K562 (cell line): ENCODE results near the gene PRICKLE3. TPM values are rescaled to one million over a fixed set of nuclear protein-coding genes. Genes with fewer than 3 reads are reported as not detected.

Experiments
- ATF1 ChIP-seq, 2 experiments: fragments of 450-650 bp in 1 of 2; IDR thresholded peaks; 2 replicates each; pipeline ENCODE4 v1.6.1; 2016; ENCODE audit warnings: missing compliant biosample characterization in 1 of 2, missing genetic modification characterization in 1 of 2
- DDX20 ChIP-seq: fragments of 450-650 bp; IDR thresholded peaks from 2 replicates; pipeline ENCODE4 v1.6.1; 2016; ENCODE audit warnings: missing genetic modification characterization, low read depth, mild to moderate bottlenecking, missing compliant biosample characterization, moderate library complexity
- HMGN3 ChIP-seq: IDR thresholded peaks from 2 replicates; pipeline ENCODE4 v1.6.1; 2011; ENCODE audit warnings: borderline replicate concordance, low read depth, mild to moderate bottlenecking, mixed read lengths, low read length; ENCODE audit not compliant: insufficient read length; ENCODE audit errors: extremely low read depth
- HOXB6 ChIP-seq: fragments of 250-450 bp; sonication (Bioruptor Pico); IDR thresholded peaks from 2 replicates; pipeline ENCODE4 v1.5.1; 2022; ENCODE audit warnings: mild to moderate bottlenecking, borderline replicate concordance
- MTA3 ChIP-seq: fragments of 450-650 bp; formaldehyde crosslinking; IDR thresholded peaks from 2 replicates; pipeline ENCODE4 v1.6.1; 2017; ENCODE audit warnings: mild to moderate bottlenecking, borderline replicate concordance
- NEUROD1 ChIP-seq: fragments of 150-350 bp; IDR thresholded peaks from 2 replicates; pipeline ENCODE4 v1.6.1; 2014; ENCODE audit warnings: borderline replicate concordance, low read length, low read depth; ENCODE audit not compliant: partially characterized antibody
- NFATC3 ChIP-seq: fragments of 450-650 bp; IDR thresholded peaks from 2 replicates; pipeline ENCODE4 v1.6.1; 2017; ENCODE audit warnings: mild to moderate bottlenecking
- NR1H2 ChIP-seq: sonication (generic); formaldehyde crosslinking; IDR thresholded peaks from 2 replicates; pipeline ENCODE4 v1.4.0; 2020; ENCODE audit warnings: mild to moderate bottlenecking, missing genetic modification reagents
- NR2C1 ChIP-seq, 2 experiments: fragments of 450-650 bp; IDR thresholded peaks; 2 replicates each; pipeline ENCODE4 v1.6.1; 2017; ENCODE audit warnings: mild to moderate bottlenecking in 2 of 2, antibody characterized with exemption in 1 of 2, inconsistent platforms in 1 of 2, missing compliant biosample characterization in 1 of 2, missing genetic modification characterization in 1 of 2
- PHTF2 ChIP-seq: fragments of 250-450 bp; sonication (Bioruptor Pico); IDR thresholded peaks from 2 replicates; pipeline ENCODE4 v1.5.0; 2021; ENCODE audit warnings: mild to moderate bottlenecking
- SIN3A ChIP-seq, 2 experiments: fragments of 150-350 bp in 1 of 2; IDR thresholded peaks; 2 replicates each; pipeline ENCODE4 v1.6.1; 2011 to 2016; ENCODE audit warnings: borderline replicate concordance in 2 of 2, low read depth in 2 of 2, low read length in 2 of 2, mild to moderate bottlenecking in 2 of 2, moderate library complexity in 2 of 2; ENCODE audit not compliant: control insufficient read depth in 1 of 2
- TARDBP ChIP-seq: fragments of 450-650 bp; IDR thresholded peaks from 2 replicates; pipeline ENCODE4 v1.6.1; 2016
- TCF3 ChIP-seq: sonication (generic); formaldehyde crosslinking; IDR thresholded peaks from 2 replicates; pipeline ENCODE4 v1.4.0; 2020; ENCODE audit warnings: mild to moderate bottlenecking, missing genetic modification reagents
- TGIF2 ChIP-seq: sonication (generic); formaldehyde crosslinking; IDR thresholded peaks from 2 replicates; pipeline ENCODE4 v1.8.1; 2022; ENCODE audit warnings: mild to moderate bottlenecking, missing genetic modification reagents, moderate library complexity
- ZBTB2 ChIP-seq: fragments of 450-650 bp; IDR thresholded peaks from 2 replicates; pipeline ENCODE4 v1.6.1; 2016; ENCODE audit warnings: antibody characterized with exemption
- ZNF134 ChIP-seq: fragments of 250-450 bp; sonication (Bioruptor Pico); conservative IDR thresholded peaks from 2 replicates; pipeline ENCODE4 v1.4.0; 2020
- ZNF274 ChIP-seq: IDR thresholded peaks from 2 replicates; pipeline ENCODE4 v1.6.1; 2011; ENCODE audit warnings: low read depth, mild to moderate bottlenecking, low read length, moderate library complexity, borderline replicate concordance
- ZNF436 ChIP-seq: fragments of 250-450, 450-650 bp; sonication (Bioruptor Pico); formaldehyde crosslinking; IDR thresholded peaks from 2 replicates; pipeline ENCODE4 v1.7.0; 2020; ENCODE audit warnings: mild to moderate bottlenecking
- ZNF507 ChIP-seq: conservative IDR thresholded peaks from 2 replicates; pipeline ENCODE4 v1.6.1; 2017; ENCODE audit warnings: missing genetic modification characterization, missing compliant biosample characterization
- ZNF586 ChIP-seq: fragments of 450-650 bp; formaldehyde crosslinking; conservative IDR thresholded peaks from 2 replicates; pipeline ENCODE4 v1.4.0; 2020; ENCODE audit warnings: mild to moderate bottlenecking, moderate library complexity
- polyA plus RNA-seq, 8 experiments: library from polyadenylated mRNA; depleted of rRNA in 4 of 8; stranded (reverse) in 5 of 8; unstranded in 3 of 8; fragments of >200 nt; fragmentation: Nextera tagmentation in 2 of 8; fragmentation: Illumina TruSeq in 1 of 8; extraction: Ambion mirVana in 2 of 8; extraction: Trizol in 1 of 8; gene quantifications; 2 replicates each; pipeline versions ENCODE4 v1.2.1 to v1.2.3, GENCODE V29; 2011 to 2014; ENCODE audit warnings: inconsistent platforms in 1 of 8, missing spikeins in 1 of 8
- total RNA-seq, 7 experiments: library from RNA; depleted of rRNA in 6 of 7; stranded (reverse); fragments of >200 nt in 6 of 7; fragmentation: Illumina TruSeq in 2 of 7; extraction: Trizol in 2 of 7; gene quantifications; 2 replicates each; pipeline versions ENCODE4 v1.2.1 to v1.2.3, GENCODE V29; 2011 to 2021; ENCODE audit warnings: low replicate concordance in 1 of 7
- TF ChIP-seq, protein P1 (sequence below): sonication (generic); formaldehyde crosslinking; IDR thresholded peaks from 2 replicates; pipeline ENCODE4 v1.8.0; 2022; ENCODE audit warnings: mild to moderate bottlenecking, missing genetic modification reagents

Gene PRICKLE3
- total and polyA plus RNA-seq, 9 of the 15 experiments (the other 6 are each of a cell fraction or from before 2014, with no cell fraction given): 1.1 to 44.3 (median 14.0) TPM

GRCh38 chrX:49166914-49167739 lies 19.0 kb downstream of the PRICKLE3 start (continued):
- TF ChIP-seq ZNF436 (CRISPR knock-in tag) (no peak), TGIF2 (CRISPR knock-in tag) (no peak), TARDBP (no peak; the same call in 1 of the 2 replicates), NR1H2 (CRISPR knock-in tag) (no peak), SIN3A (IDR thresholded peaks at IDR 0.05; ENCODE audit: borderline replicate concordance in 2 of 2, control insufficient read depth in 1 of 2, low read depth in 2 of 2, low read length in 2 of 2) (no peak), ZNF586 (CRISPR knock-in tag) (no peak), MTA3 (peak; percentile 60; the same call in 1 of the 2 replicates), ZBTB2 (peak; percentile 46; the same call in 1 of the 2 replicates), ATF1 (CRISPR knock-in tag; IDR thresholded peaks at IDR 0.05) (no peak), ATF1 (tag; IDR thresholded peaks at IDR 0.05) (peak; percentile 46; the same call in 1 of the 2 replicates), TCF3 (CRISPR knock-in tag) (peak; percentile 51), ZNF134 (CRISPR knock-in tag) (no peak), PHTF2 (CRISPR knock-in tag) (no peak), DDX20 (no peak), NEUROD1 (peak; percentile 82), ZNF274 (no peak), HOXB6 (CRISPR knock-in tag) (no peak), NR2C1 (IDR thresholded peaks at IDR 0.05) (no peak), NR2C1 (tag; IDR thresholded peaks at IDR 0.05) (0 out of 2 replicates have a peak, but pooled peaks have one; percentile 22), NFATC3 (no peak), ZNF507 (tag) (no peak), HMGN3 (peak; percentile 61)
- TF ChIP-seq, protein P1, sequence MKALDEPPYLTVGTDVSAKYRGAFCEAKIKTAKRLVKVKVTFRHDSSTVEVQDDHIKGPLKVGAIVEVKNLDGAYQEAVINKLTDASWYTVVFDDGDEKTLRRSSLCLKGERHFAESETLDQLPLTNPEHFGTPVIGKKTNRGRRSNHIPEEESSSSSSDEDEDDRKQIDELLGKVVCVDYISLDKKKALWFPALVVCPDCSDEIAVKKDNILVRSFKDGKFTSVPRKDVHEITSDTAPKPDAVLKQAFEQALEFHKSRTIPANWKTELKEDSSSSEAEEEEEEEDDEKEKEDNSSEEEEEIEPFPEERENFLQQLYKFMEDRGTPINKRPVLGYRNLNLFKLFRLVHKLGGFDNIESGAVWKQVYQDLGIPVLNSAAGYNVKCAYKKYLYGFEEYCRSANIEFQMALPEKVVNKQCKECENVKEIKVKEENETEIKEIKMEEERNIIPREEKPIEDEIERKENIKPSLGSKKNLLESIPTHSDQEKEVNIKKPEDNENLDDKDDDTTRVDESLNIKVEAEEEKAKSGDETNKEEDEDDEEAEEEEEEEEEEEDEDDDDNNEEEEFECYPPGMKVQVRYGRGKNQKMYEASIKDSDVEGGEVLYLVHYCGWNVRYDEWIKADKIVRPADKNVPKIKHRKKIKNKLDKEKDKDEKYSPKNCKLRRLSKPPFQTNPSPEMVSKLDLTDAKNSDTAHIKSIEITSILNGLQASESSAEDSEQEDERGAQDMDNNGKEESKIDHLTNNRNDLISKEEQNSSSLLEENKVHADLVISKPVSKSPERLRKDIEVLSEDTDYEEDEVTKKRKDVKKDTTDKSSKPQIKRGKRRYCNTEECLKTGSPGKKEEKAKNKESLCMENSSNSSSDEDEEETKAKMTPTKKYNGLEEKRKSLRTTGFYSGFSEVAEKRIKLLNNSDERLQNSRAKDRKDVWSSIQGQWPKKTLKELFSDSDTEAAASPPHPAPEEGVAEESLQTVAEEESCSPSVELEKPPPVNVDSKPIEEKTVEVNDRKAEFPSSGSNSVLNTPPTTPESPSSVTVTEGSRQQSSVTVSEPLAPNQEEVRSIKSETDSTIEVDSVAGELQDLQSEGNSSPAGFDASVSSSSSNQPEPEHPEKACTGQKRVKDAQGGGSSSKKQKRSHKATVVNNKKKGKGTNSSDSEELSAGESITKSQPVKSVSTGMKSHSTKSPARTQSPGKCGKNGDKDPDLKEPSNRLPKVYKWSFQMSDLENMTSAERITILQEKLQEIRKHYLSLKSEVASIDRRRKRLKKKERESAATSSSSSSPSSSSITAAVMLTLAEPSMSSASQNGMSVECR (CRISPR knock-in tag): 0 out of 2 replicates have a peak, but pooled peaks have one; percentile 29
